ENCODE measurements around the gene ST6GAL2.

GRCh38 chr2:106840818-106841217 is 45.1 kb downstream of the ST6GAL2 start:
- TF ChIP-seq POLR2AphosphoS5 (IDR thresholded peaks at IDR 0.05), result no peak
- no peak for TF ChIP-seq CTCF (IDR thresholded peaks at IDR 0.05)
